ENCODE results near the gene MIA.

GRCh38 chr19:40758491-40758890, 16.8 kb upstream of the MIA start:
- TF ChIP-seq PPARA (CRISPR knock-in tag; IDR thresholded peaks at IDR 0.05; ENCODE audit: borderline replicate concordance): no peak
- TF ChIP-seq PATZ1 (CRISPR knock-in tag; IDR thresholded peaks at IDR 0.05; ENCODE audit: borderline replicate concordance): no peak
- TF ChIP-seq BACH2 (CRISPR knock-in tag; IDR thresholded peaks at IDR 0.05; ENCODE audit: borderline replicate concordance): no peak
- no peak for TF ChIP-seq RARB (CRISPR knock-in tag; IDR thresholded peaks at IDR 0.05)
- TF ChIP-seq ZNF565 (CRISPR knock-in tag; conservative IDR thresholded peaks at IDR 0.05; ENCODE audit: low read depth): no peak
- TF ChIP-seq TCF4 (CRISPR knock-in tag; IDR thresholded peaks at IDR 0.05; ENCODE audit: borderline replicate concordance): no peak
- TF ChIP-seq ZNF8 (CRISPR knock-in tag; IDR thresholded peaks at IDR 0.05): no peak
- TF ChIP-seq GLIS3 (CRISPR knock-in tag; IDR thresholded peaks at IDR 0.05): no peak
- no peak for TF ChIP-seq OSR1 (CRISPR knock-in tag; IDR thresholded peaks at IDR 0.05)
- no peak for TF ChIP-seq ZFP3 (CRISPR knock-in tag; IDR thresholded peaks at IDR 0.05)

Data from SK-N-SH treated with all-trans-retinoic acid at 6 μM for 48 hours (cell line).